Adrenal gland (tissue), 19 donors: Measurements from ENCODE around the gene THTPA. TPM values are rescaled to one million over a fixed set of nuclear protein-coding genes. Genes with fewer than 3 reads are reported as not detected.

Experiments used
- DNase-seq, 7 donors: peaks; one replicate each; pipeline ENCODE4 v3.0.0-alpha.2; 2019 to 2020
- H3K27ac ChIP-seq, 5 donors: fragments of 200-600 bp; sonication (generic) in 4 of 5; 1 replicate in 3 of 5; 2 replicates in 2 of 5; pipeline versions ENCODE4 v1.5.1 to v1.8.0; 2016 to 2020; ENCODE audit warnings: mild to moderate bottlenecking in 1 of 5
- H3K27me3 ChIP-seq: fragments of 200-600 bp; 2 replicates; pipeline ENCODE4 v1.8.0; 2021
- H3K36me3 ChIP-seq, 2 donors: fragments of 200-600 bp; replicated peaks in 1 of 2; 1 replicate in 1 of 2; 2 replicates in 1 of 2; pipeline versions ENCODE4 v1.5.1 to v1.8.0; 2018 to 2022
- H3K4me1 ChIP-seq, 2 donors: fragments of 200-600 bp; replicated peaks in 1 of 2; 1 replicate in 1 of 2; 2 replicates in 1 of 2; pipeline versions ENCODE4 v1.5.1 to v1.8.0; 2018 to 2021
- H3K4me3 ChIP-seq, 4 donors: fragments of 200-600 bp; sonication (generic) in 3 of 4; one replicate each; pipeline ENCODE4 v1.5.1; 2016 to 2018
- H3K9me3 ChIP-seq, 3 donors: fragments of 200-600 bp; sonication (generic) in 1 of 3; replicated peaks in 1 of 3; 1 replicate in 2 of 3; 2 replicates in 1 of 3; pipeline versions ENCODE4 v1.5.1 to v1.8.0; 2016 to 2021
- POLR2A ChIP-seq, 2 donors: fragments of 450-650 bp; IDR thresholded peaks; one replicate each; pipeline ENCODE4 v1.6.1; 2017; ENCODE audit warnings: antibody characterized with exemption in 2 of 2, mild to moderate bottlenecking in 2 of 2, moderate library complexity in 1 of 2
- WGBS, 4 donors: extraction: QIAGEN DNeasy Blood & Tissue Kit in 2 of 4; methylation state at CpG; one replicate each; pipeline versions ENCODE4 v1.1.5 to v1.1.7; 2013 to 2017; 5-methylcytosine and 5-hydroxymethylcytosine counted together
- intact Hi-C, 2 donors: fragments of 100-400 bp; cut with DNase I; formaldehyde crosslinking; loops; one replicate each; pipeline versions ENCODE4 v1.14.1 to v1.15.0; 2022 to 2023
- long read RNA-seq, 10 donors: library from polyadenylated mRNA in 3 of 10; unstranded in 2 of 10; stranded (forward) in 1 of 10; transcript quantifications; one replicate each; pipeline ENCODE4 v2.0.0 and lab custom pipeline, GENCODE V29; 2021 to 2026
- polyA plus RNA-seq, 3 donors: library from polyadenylated mRNA; stranded (reverse); fragments of 200-250 nt in 2 of 3; fragments of 350-450 nt in 1 of 3; fragmentation: Illumina TruSeq in 1 of 3; extraction: RNeasy Lipid Tissue Mini Kit (QIAGEN cat#74804) in 1 of 3; gene quantifications; one replicate each; pipeline ENCODE4 v1.2.3, GENCODE V29; 2013 to 2014
- total RNA-seq, 9 donors: library from RNA; depleted of rRNA in 4 of 9; stranded (reverse); fragments of >200 nt in 4 of 9; fragments of 120-200 nt in 1 of 9; fragmentation: NEBNext Ultra II Directional in 1 of 9; extraction: Animal tissue kit (Norgen Biotek cat#: 25700) in 1 of 9; gene quantifications; one replicate each; pipeline versions ENCODE4 v1.1.0 to v1.2.4, GENCODE V29; 2013 to 2023
- TF ChIP-seq, protein P1 (sequence below), 6 experiments: fragments of 450-650 bp in 4 of 6; fragments of 200-600 bp in 2 of 6; sonication (generic) in 1 of 6; IDR thresholded peaks; 1 replicate in 5 of 6; 2 replicates in 1 of 6; pipeline versions ENCODE4 v1.5.1 to v1.8.0; 2016 to 2021; ENCODE audit warnings: antibody characterized with exemption in 6 of 6, mild to moderate bottlenecking in 2 of 6, moderate library complexity in 1 of 6
- donor health status: healthy with polysubstance abuse.
- donor health status: Bipolar disorder and iron deficiency.
- donor health status: DM: yes; HTN: yes; CAD: no.
- donor health status: DM: no; HTN: no; CAD: no.
- donor health status: DM: no; HTN: no; CAD: no.
- donor health status: DM: yes; HTN: yes; CAD: no.

THTPA gene, protein sequence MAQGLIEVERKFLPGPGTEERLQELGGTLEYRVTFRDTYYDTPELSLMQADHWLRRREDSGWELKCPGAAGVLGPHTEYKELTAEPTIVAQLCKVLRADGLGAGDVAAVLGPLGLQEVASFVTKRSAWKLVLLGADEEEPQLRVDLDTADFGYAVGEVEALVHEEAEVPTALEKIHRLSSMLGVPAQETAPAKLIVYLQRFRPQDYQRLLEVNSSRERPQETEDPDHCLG
- 10 to 100 TPM; 11.2 to 41.7 (median 31.0) TPM for total RNA-seq
- 10 to 100 TPM; 11.5 to 26.5 (median 21.4) TPM for polyA plus RNA-seq
- long read RNA-seq, donor 1, partial matches to known transcripts, result 8 of 26 reads
- long read RNA-seq, donor 1, other reads (novel, unspliced or antisense), result 10 of 26 reads
- long read RNA-seq, donor 2, partial matches to known transcripts, result 0 of 5 reads
- long read RNA-seq, donor 2, other reads (novel, unspliced or antisense), result 0 of 5 reads
- long read RNA-seq, donor 3, partial matches to known transcripts, result 0 of 1 reads
- long read RNA-seq, donor 3, other reads (novel, unspliced or antisense), result 0 of 1 reads
- long read RNA-seq, donor 4, transcript THTPA-205 (2 exons, 571 nt), result major isoform, 9 of 25 reads
- long read RNA-seq, donor 4, transcript THTPA-202 (3 exons, 1,779 nt), result minor isoform, 7 of 25 reads
- long read RNA-seq, donor 4, transcript THTPA-201 (2 exons, 2,860 nt), result minor isoform, 5 of 25 reads
- long read RNA-seq, donor 4, partial matches to known transcripts, result 0 of 25 reads
- long read RNA-seq, donor 4, other reads (novel, unspliced or antisense), result 1 of 25 reads
- long read RNA-seq, donor 5, transcript THTPA-205 (2 exons, 571 nt), result minor isoform, 9 of 57 reads
- long read RNA-seq, donor 5, transcript THTPA-202 (3 exons, 1,779 nt), result minor isoform, 20 of 57 reads
- long read RNA-seq, donor 5, transcript THTPA-201 (2 exons, 2,860 nt), result major isoform, 23 of 57 reads
- long read RNA-seq, donor 5, partial matches to known transcripts, result 0 of 57 reads
- long read RNA-seq, donor 5, other reads (novel, unspliced or antisense), result 0 of 57 reads
- long read RNA-seq, donor 6, transcript THTPA-205 (2 exons, 571 nt), result major isoform, 6 of 13 reads
- long read RNA-seq, donor 6, partial matches to known transcripts, result 0 of 13 reads
- long read RNA-seq, donor 6, other reads (novel, unspliced or antisense), result 0 of 13 reads
- long read RNA-seq, donor 7, transcript THTPA-201 (2 exons, 2,860 nt), result major isoform, 5 of 7 reads
- long read RNA-seq, donor 7, partial matches to known transcripts, result 0 of 7 reads
- long read RNA-seq, donor 7, other reads (novel, unspliced or antisense), result 0 of 7 reads
- long read RNA-seq, donor 8, transcript THTPA-201 (2 exons, 2,860 nt), result major isoform, 7 of 9 reads
- long read RNA-seq, donor 8, partial matches to known transcripts, result 0 of 9 reads
- long read RNA-seq, donor 8, other reads (novel, unspliced or antisense), result 0 of 9 reads
- long read RNA-seq, donor 9, partial matches to known transcripts, result 0 of 3 reads
- long read RNA-seq, donor 9, other reads (novel, unspliced or antisense), result 0 of 3 reads
- long read RNA-seq, donor 10, partial matches to known transcripts, result 0 of 5 reads
- long read RNA-seq, donor 10, other reads (novel, unspliced or antisense), result 0 of 5 reads

DNA sequence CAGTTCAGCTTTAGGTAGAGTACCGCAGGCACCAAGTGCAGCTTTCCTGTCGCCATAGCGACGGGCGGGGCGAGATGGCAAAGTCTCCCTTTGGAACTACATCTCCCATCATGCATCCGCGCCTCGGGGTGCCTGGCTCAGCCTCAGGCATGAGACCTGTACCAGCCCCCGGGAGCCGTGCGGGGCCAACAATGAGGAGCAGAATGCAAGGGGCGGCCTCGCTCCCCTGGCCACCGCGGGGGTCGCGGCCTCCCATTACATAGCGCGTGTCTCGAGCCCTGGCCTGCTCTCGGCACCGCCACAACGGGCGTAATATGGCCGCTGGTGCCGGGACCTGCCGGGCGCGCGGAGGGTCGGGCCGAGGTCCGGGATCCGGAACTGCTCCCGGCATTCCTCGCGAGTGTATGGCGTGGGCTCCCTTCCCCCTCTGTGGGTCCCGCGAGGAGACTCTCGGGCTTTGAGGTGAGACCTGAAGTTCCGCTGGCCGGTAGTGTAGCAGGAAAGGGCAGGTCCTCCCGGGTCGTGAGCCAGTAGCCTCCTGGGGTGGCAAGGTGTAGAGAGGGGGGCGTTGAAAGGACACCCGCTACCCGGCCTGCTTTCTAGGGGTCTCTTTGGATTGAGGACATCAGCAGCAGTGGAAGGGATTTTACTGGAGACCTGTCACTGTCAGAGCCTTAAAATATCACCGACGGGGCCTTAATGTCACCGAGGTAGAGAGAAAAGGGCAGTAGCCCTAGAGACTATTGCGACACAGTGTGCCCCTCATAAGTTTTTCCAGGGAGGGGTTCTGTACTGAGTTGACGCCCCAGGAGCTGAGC is at the start of gene THTPA:
THTPA (plus strand) TSS at position 390 of the 818 bp plus-strand sequence. CDS start 487 bp downstream, outside the sequence.
- TF ChIP-seq, protein P1, sequence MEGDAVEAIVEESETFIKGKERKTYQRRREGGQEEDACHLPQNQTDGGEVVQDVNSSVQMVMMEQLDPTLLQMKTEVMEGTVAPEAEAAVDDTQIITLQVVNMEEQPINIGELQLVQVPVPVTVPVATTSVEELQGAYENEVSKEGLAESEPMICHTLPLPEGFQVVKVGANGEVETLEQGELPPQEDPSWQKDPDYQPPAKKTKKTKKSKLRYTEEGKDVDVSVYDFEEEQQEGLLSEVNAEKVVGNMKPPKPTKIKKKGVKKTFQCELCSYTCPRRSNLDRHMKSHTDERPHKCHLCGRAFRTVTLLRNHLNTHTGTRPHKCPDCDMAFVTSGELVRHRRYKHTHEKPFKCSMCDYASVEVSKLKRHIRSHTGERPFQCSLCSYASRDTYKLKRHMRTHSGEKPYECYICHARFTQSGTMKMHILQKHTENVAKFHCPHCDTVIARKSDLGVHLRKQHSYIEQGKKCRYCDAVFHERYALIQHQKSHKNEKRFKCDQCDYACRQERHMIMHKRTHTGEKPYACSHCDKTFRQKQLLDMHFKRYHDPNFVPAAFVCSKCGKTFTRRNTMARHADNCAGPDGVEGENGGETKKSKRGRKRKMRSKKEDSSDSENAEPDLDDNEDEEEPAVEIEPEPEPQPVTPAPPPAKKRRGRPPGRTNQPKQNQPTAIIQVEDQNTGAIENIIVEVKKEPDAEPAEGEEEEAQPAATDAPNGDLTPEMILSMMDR (IDR thresholded peaks at IDR 0.05), result no peak
- TF ChIP-seq POLR2A (IDR thresholded peaks at IDR 0.05), result peak; percentile 2 to 67
- Histone ChIP-seq H3K9me3 (no peaks in the 10 kb centered on the region), H3K4me3 (peak within 1 kb of the TSS; percentile 97 to 99 (median 98)), H3K27ac (peak within 1 kb of the TSS; percentile 90 to 100 (median 95)), H3K27me3 (no peaks in the 10 kb centered on the region), H3K36me3 (peaks cover 0 to 26% of the 10 kb centered on the region in 2 donors), H3K4me1 (peaks cover 14 to 27% of the 10 kb centered on the region in 2 donors)
- 0 to 1% (median 1%) methylated on average over 4 to 54 of the region's 54 CpGs for WGBS, 4 donors
- peak; percentile 93 to 98 (median 95) for DNase-seq
- intact Hi-C loops, result no loop called here

DNA sequence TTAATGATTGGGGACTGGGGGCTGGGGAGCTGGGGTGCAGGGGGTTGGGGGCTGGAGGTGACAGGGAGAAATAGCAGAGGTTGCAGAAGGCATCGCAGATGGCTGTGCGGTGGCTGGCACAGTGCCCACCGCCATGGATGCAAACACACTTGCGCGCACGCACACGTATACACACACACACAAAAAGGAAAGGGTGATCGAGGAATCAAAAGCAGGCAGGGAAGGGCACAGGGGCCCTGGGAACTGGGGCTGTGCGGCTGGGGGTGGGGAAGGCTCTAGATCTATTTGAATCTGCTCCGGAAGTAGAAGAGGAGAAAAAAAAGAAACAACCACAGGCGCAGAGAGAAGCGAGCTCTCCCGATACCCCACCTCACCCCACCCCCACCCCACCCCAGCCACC is 43.9 kb upstream of the THTPA start:
- DNase-seq, result no peak
- H3K4me1 ChIP-seq, result no peaks in the 10 kb centered on the region
- no peaks in the 10 kb centered on the region for H3K36me3 ChIP-seq
- no peak overlapping the region for H3K27ac ChIP-seq
- no peaks in the 10 kb centered on the region for H3K27me3 ChIP-seq
- no peaks in the 10 kb centered on the region for H3K9me3 ChIP-seq
- no peak overlapping the region for H3K4me3 ChIP-seq
- 39 to 67% (median 47%) methylated on average over 13 of the region's 13 CpGs for WGBS, 4 donors
- intact Hi-C loops, result no loop called here
- TF ChIP-seq, protein P1 (IDR thresholded peaks at IDR 0.05), result no peak
- TF ChIP-seq POLR2A (IDR thresholded peaks at IDR 0.05), result no peak

DNA sequence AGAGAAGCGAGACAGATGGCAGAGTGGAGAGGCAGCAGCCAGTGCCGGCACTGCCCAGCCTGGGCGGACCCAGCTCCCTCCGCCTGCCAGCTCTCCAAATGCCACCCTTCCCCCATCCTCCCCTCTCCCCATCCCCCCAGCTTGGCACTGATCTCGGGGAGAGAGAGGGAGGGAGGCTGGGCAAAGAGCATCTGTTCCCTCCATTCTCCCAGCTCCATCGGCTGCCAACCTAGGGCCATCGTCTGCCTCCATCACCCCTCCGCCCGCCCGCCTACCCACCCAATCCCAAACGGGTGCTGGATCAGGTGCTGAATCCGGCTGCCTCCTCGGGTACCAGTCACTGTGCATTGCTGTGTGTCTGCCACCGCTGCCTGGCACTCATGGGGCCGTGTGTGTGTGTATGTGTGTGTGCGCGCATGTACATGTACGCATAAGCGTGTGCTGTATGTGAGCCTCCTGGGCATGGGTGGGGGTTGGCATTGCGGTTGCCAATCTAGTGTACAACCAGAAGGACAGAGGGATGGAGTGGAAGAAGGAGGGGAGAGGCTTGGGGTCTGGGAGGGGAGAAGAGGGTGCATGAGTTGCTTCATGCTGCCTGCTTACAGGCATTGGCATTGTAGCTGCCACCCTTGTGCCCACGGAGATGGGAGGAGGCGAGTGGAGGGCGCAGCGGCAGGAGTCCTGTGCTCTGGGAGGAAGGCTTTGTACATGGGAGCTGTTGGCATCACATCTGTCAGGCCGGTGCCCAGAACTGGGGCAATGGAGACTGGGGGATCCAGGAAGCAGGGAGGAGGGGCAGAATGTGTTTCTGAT is 42.9 kb upstream of the THTPA start:
- Histone ChIP-seq H3K4me1 (no peaks in the 10 kb centered on the region), H3K4me3 (no peak overlapping the region), H3K9me3 (no peaks in the 10 kb centered on the region), H3K36me3 (no peaks in the 10 kb centered on the region), H3K27me3 (no peaks in the 10 kb centered on the region), H3K27ac (no peak overlapping the region)
- TF ChIP-seq, protein P1 (IDR thresholded peaks at IDR 0.05), result no peak
- no peak for TF ChIP-seq POLR2A (IDR thresholded peaks at IDR 0.05)
- intact Hi-C loops, result no loop called here
- 87 to 92% (median 91%) methylated on average over 21 to 25 of the region's 25 CpGs for WGBS, 4 donors
- no peak for DNase-seq
